ENCODE data around the gene ANKRD40CL.
A peak's percentile ranks its signal among the peaks of the same experiment; 100 is the strongest.
"Not testable (repeated sequence)": the region's sequence is repeated elsewhere in the genome, so short reads cannot be mapped to it uniquely, and the experiment has no call there.

Gene ANKRD40CL

DNA sequence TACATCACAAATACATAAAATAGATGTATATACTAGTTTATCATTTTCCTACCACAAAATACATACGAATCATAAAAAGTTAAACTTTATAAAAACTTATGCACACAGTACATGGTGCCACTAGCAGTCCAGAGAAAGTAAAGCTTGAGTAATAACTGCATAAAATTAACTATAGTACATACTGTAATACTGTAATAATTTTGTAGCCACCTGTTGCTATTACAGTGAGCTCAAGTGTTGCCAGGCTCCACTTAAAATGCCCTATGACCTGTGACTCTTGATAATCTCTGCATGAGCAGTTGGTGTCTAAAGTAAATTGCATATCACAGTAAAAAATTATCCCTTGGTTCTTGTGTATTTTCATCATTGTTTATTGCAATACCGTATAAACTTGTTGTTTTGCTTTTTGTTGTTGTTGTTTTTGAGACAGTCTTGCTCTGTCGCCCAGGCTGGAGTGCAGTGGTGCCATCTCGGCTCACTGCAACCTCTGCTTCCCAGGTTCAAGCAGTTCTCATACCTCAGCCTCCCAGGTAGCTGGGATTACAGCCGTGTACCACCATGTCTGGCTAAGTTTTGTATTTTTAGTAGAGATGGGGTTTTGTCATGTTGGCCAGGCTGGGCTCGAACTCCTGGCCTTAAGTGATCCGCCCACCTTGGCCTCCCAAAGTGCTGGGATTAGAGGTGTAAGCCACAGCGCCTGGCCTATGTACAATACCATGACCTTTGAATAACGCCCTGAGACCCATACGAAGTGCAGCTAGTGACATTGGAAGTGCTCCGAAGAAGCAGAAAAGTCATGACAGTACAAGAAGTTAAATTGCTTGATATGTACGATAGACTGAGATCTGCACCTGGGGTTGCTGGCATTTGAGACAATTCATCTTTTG lies 41.3 kb downstream of the ANKRD40CL start:
- peaks cover 39% of the 10 kb centered on the region for H3K4me1 Mint-ChIP-seq
- H3K27me3 Mint-ChIP-seq = no peaks in the 10 kb centered on the region
- H3K36me3 Mint-ChIP-seq = peaks cover 17% of the 10 kb centered on the region
- CTCF ChIA-PET = no interaction called here
- H3K27ac Mint-ChIP-seq = no peak overlapping the region
- no peak for DNase-seq
- no peaks in the 10 kb centered on the region for H3K9me3 Mint-ChIP-seq
- H3K4me3 Mint-ChIP-seq = no peak overlapping the region

DNA sequence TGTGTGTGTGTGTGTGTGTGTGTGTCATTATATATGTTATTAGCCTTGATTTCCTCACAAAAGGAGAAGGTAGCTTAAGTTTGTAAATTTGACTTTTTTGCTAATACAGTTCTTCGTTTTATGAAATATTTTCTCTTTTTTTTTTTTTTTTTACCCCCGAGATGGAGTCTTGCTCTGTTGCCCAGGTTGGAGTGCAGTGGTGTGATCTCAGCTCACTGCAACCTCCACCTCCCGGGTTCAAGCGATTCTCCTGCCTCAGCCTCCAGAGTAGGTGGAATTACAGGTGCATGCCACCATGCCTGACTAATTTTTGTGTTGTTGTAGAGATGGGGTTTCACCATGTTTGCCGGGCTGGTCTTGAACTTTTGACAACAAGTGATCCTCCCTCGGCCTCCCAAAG lies 42.7 kb downstream of the ANKRD40CL start:
- CTCF ChIA-PET, H3K27ac Mint-ChIP-seq, H3K9me3 Mint-ChIP-seq, DNase-seq, H3K27me3 Mint-ChIP-seq, H3K4me3 Mint-ChIP-seq: not testable (repeated sequence)
- Mint-ChIP-seq H3K4me1 (peaks cover 38% of the 10 kb centered on the region), H3K36me3 (peaks cover 22% of the 10 kb centered on the region)

DNA sequence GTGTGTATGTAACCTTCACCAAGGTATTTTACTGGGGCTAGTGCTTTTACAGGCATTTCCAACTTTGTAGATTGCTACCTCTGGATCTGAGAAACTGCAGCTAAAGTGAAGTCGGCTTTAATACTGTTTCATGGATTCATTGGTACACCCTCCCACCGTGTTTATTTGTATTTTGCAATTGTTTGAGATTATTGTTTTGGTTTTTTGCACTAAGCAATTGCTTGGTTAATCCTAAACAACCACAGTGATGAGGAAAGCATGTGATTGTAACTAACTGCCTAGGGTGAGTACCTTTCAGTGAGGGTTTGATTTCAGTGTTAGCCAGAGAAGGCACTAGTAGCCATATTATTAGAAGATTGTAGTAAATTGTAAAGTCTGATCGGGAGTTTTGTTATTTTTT lies 44.6 kb downstream of the ANKRD40CL start:
- Mint-ChIP-seq H3K4me3 (peak overlapping the region; percentile 38), H3K27me3 (no peaks in the 10 kb centered on the region), H3K4me1 (peaks cover 38% of the 10 kb centered on the region), H3K36me3 (peaks cover 21% of the 10 kb centered on the region), H3K9me3 (no peaks in the 10 kb centered on the region), H3K27ac (peak overlapping the region; percentile 67)
- DNase-seq = no peak
- CTCF ChIA-PET = interaction anchor here (1.9 kb wide), 1 partner anchor 14 kb away, joined by 4 read pairs; no protein-coding TSS in a partner anchor

DNA sequence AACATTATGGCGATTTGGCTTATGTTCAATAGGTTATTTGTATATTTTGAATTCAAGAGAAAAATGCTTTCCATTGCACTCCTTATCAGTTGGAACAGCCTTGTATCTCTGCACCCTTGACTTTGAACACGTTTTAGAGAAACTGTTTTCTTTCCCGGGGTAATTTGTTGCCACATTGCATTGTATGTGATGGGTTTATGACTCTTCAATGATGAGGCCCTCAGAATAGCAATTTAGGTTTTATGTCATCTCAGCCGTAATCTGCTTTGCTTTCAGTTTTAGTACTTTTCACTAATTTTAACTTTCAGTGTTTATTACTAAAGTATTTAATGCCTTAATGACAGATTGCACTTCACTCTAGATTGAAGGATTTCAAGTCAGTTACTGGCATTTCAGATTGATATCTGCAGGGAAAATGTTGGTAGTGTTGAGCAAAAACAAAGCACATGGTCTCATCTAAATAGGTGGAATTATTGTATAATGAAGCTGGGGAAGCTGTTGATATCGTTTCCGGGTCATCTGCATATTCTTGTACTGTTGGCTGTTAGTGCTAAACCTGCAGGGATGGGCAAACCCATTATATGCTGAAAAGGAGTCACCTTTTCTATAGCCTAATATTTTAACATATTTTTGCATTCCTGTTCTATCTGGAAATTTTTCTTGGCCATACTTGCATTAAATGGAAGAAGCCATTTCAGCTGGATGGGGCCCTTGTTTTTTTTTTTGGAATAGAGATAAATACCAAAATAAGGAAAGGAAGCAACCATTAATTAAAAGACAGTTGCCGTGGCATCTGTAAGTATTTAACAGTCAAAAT lies 45.9 kb downstream of the ANKRD40CL start:
- CTCF ChIA-PET = interaction anchor here (1.9 kb wide), 1 partner anchor 12 kb away, joined by 4 read pairs; no protein-coding TSS in a partner anchor
- H3K27ac Mint-ChIP-seq = peak overlapping the region; percentile 98
- H3K4me1 Mint-ChIP-seq = peaks cover 29% of the 10 kb centered on the region
- no peaks in the 10 kb centered on the region for H3K9me3 Mint-ChIP-seq
- peak overlapping the region; percentile 81 for H3K4me3 Mint-ChIP-seq
- DNase-seq = no peak
- no peaks in the 10 kb centered on the region for H3K27me3 Mint-ChIP-seq
- peaks cover 14% of the 10 kb centered on the region for H3K36me3 Mint-ChIP-seq

DNA sequence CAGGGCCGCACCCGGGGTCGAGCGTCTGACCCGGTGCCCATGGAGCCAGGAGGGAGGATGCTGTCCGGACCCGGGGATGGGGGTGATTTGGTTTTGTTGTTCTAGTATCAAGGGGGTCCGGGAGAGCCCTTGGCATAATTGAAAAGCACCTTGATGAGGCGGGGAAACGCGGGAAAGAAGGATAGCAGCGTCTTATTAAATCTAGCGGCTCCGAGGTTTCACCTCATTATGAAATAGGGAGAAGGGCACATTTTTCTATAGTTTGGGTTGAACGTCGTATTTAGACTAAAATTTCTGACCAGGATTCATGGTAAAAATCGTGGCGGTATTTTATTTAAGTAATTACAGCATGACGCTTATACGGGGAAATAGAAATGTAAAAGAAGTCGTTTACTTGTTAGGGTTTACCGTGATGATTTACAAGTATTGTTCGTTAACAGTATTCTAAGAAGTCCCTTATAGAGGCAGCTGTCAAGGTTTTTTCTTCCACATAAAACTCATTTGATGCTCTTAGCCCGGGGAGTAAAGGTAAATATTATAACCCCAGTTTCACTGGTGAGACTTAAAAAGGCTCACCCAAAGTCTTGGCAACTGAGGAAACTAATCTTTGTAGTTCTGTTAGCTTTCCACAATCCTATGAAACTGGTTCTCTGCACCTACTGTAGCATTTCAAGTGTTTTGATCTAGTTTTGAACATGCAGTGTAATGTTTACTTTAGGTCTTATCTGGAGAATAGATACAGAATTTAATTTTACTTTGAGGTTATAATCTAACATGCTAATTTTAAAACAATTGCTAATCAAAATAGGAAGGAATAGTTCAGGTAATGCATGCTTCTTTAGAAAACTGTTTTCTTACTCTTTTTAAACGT lies 47.2 kb downstream of the ANKRD40CL start:
- DNase-seq = no peak
- Mint-ChIP-seq H3K27me3 (no peaks in the 10 kb centered on the region), H3K4me3 (peak overlapping the region; percentile 81), H3K27ac (peak overlapping the region; percentile 98), H3K4me1 (peaks cover 24% of the 10 kb centered on the region), H3K9me3 (no peaks in the 10 kb centered on the region), H3K36me3 (peaks cover 14% of the 10 kb centered on the region)
- CTCF ChIA-PET = no interaction called here

DNA sequence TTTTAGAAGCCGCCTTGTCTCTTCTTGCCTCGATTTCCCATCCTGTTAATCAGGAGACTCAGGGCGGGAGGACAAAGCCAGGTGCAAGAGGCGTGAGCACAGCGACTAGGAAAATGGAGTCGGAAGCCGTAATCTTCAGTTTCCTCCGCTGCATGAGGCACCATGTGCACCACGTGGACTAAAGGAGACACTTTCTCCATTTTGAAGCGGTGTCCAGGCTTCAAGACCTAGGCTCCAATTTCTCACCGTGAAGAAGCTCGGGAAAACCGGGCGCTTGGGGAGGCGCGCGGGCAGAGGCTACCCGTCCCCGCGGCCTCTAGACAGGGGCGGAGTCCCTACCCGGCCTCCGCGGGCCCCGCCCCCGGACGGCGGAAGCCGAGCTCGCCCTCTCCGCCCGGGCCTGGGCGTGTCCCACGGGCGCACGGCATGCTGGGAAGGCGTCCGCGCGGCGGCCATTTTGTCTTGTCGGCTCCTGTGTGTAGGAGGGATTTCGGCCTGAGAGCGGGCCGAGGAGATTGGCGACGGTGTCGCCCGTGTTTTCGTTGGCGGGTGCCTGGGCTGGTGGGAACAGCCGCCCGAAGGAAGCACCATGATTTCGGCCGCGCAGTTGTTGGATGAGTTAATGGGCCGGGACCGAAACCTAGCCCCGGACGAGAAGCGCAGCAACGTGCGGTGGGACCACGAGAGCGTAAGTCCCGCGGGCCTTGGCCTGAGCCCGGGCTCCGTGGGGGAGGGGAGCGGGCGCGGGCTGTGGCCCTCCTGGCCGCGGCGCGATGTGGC lies 48.0 kb downstream of the ANKRD40CL start, which contains the start of gene LUC7L3:
LUC7L3 (plus strand) TSS at position 460 of the 780 bp plus-strand sequence; CDS start at position 590, 130 bp downstream.
- Mint-ChIP-seq H3K27ac (peak within 1 kb of the TSS; percentile 98), H3K4me3 (peak within 1 kb of the TSS; percentile 81), H3K36me3 (peaks cover 14% of the 10 kb centered on the region), H3K9me3 (no peaks in the 10 kb centered on the region), H3K4me1 (peaks cover 20% of the 10 kb centered on the region), H3K27me3 (no peaks in the 10 kb centered on the region)
- DNase-seq = peak; percentile 94
- CTCF ChIA-PET = no interaction called here

DNA sequence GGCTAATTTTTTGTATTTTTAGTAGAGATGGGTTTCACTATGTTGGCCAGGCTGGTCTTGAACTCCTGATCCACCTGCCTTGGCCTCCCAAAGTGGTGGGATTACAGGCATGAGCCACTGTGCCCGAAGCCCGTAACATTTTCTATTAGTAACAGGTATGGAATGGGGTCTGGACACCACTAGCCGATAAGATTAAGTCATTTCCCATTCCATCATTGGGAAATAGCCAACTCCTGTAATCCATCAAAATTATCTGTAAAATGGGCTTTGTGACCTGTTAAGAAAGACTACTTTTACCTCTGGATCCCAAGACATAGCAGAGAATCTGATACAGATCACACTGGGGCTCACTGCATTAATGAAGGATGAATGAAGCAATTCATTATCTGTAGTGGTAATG lies 51.8 kb downstream of the ANKRD40CL start:
- no peak overlapping the region for H3K27ac Mint-ChIP-seq
- H3K27me3 Mint-ChIP-seq = peaks cover 26% of the 10 kb centered on the region
- H3K4me1 Mint-ChIP-seq = peaks cover 4% of the 10 kb centered on the region
- no peak for DNase-seq
- CTCF ChIA-PET = no interaction called here
- no peaks in the 10 kb centered on the region for H3K9me3 Mint-ChIP-seq
- no peak overlapping the region for H3K4me3 Mint-ChIP-seq
- peaks cover 5% of the 10 kb centered on the region for H3K36me3 Mint-ChIP-seq

DNA sequence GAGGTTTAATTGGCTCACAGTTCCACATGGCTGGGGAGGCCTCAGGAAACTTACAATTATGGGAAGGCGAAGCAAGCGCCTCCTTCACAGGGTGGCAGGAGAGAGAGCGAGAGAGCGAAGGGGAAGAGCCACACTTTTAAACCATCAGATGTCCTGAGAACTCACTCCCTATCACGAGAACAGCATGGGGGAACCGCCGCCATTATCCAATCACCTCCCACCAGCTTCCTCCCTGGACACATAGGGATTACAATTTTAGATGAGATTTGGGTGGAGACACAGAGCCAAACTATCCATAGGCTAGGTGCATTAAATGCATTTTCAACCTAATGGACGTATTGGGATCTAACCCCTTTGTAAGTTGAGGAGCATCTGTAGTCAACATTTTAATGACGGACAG lies 54.7 kb downstream of the ANKRD40CL start:
- DNase-seq = no peak
- Mint-ChIP-seq H3K27me3 (peaks cover 26% of the 10 kb centered on the region), H3K27ac (peak overlapping the region; percentile 43), H3K36me3 (no peaks in the 10 kb centered on the region), H3K4me3 (no peak overlapping the region), H3K4me1 (peaks cover 26% of the 10 kb centered on the region), H3K9me3 (no peaks in the 10 kb centered on the region)
- CTCF ChIA-PET = interaction anchor here (1.2 kb wide), 1 partner anchor 19 kb away, joined by 3 read pairs; no protein-coding TSS in a partner anchor

Data from activated naive CD4-positive, alpha-beta T cell treated with anti-CD3 and anti-CD28 coated beads, Interleukin-2, amount 10 ng/mL, durations not matched to agents 7 days and 5 days (primary cell).